ENCODE results near the gene MOB1A. TPM values are rescaled to one million over a fixed set of nuclear protein-coding genes. Genes with fewer than 3 reads are reported as not detected.
"Not testable (repeated sequence)": the region's sequence is repeated elsewhere in the genome, so short reads cannot be mapped to it uniquely, and the experiment has no call there.

The MOB1A gene
- polyA plus RNA-seq (ENCODE audit: insufficient read length in 4 of 4), result 100 to 1,000 TPM in 3 of 4 donors, 10 to 100 TPM in 1; 89.6 to 120 (median 117) TPM

- DNase-seq (ENCODE audit: low read depth in 4 of 4, low spot score in 3 of 4), result peak; percentile 97 to 98 (median 98)
These were observed at the start of gene MOB1A for GRCh38 chr2:74178211-74179062. Gene MOB1A (minus strand): TSS chr2:74178879. CDS start chr2:74178674, 205 bp downstream.

GRCh38 chr2:74227646-74228045 is 49.0 kb upstream of the MOB1A start:
- DNase-seq (ENCODE audit: low read depth in 4 of 4, low spot score in 3 of 4), result no peak

- DNase-seq (ENCODE audit: low read depth in 4 of 4, low spot score in 3 of 4), result no peak
These were observed 48.1 kb upstream of the MOB1A start for GRCh38 chr2:74226648-74227213.

GRCh38 chr2:74225698-74226459 is 47.2 kb upstream of the MOB1A start:
- no peak for DNase-seq (ENCODE audit: low read depth in 4 of 4, low spot score in 3 of 4)

GRCh38 chr2:74223941-74224770 is 45.5 kb upstream of the MOB1A start:
- DNase-seq (ENCODE audit: low read depth in 4 of 4, low spot score in 3 of 4), result no peak

- no peak for DNase-seq (ENCODE audit: low read depth in 4 of 4, low spot score in 3 of 4)
These were observed 43.6 kb upstream of the MOB1A start for GRCh38 chr2:74222300-74222650.

GRCh38 chr2:74221604-74222299 is 43.1 kb upstream of the MOB1A start:
- no peak for DNase-seq (ENCODE audit: low read depth in 4 of 4, low spot score in 3 of 4)

- DNase-seq (ENCODE audit: low read depth in 4 of 4, low spot score in 3 of 4), result no peak
These were observed 42.4 kb upstream of the MOB1A start for GRCh38 chr2:74221091-74221490.

GRCh38 chr2:74219846-74220486 is 41.3 kb upstream of the MOB1A start:
- no peak for DNase-seq (ENCODE audit: low read depth in 4 of 4, low spot score in 3 of 4)

- no peak for DNase-seq (ENCODE audit: low read depth in 4 of 4, low spot score in 3 of 4)
These were observed 38.0 kb upstream of the MOB1A start for GRCh38 chr2:74216642-74217041.

- not testable (repeated sequence) for DNase-seq (ENCODE audit: low read depth in 4 of 4, low spot score in 3 of 4)
These were observed 37.1 kb upstream of the MOB1A start for GRCh38 chr2:74215771-74216170.

GRCh38 chr2:74212702-74213410 is 34.2 kb upstream of the MOB1A start:
- no peak for DNase-seq (ENCODE audit: low read depth in 4 of 4, low spot score in 3 of 4)

- DNase-seq (ENCODE audit: low read depth in 4 of 4, low spot score in 3 of 4), result no peak
These were observed 27.6 kb upstream of the MOB1A start for GRCh38 chr2:74206180-74206688.

- DNase-seq (ENCODE audit: low read depth in 4 of 4, low spot score in 3 of 4), result no peak
These were observed 26.9 kb upstream of the MOB1A start for GRCh38 chr2:74205596-74205995.

GRCh38 chr2:74205113-74205512 is 26.4 kb upstream of the MOB1A start:
- DNase-seq (ENCODE audit: low read depth in 4 of 4, low spot score in 3 of 4), result no peak

GRCh38 chr2:74204436-74204835 is 25.8 kb upstream of the MOB1A start:
- no peak for DNase-seq (ENCODE audit: low read depth in 4 of 4, low spot score in 3 of 4)

GRCh38 chr2:74201596-74201995 is 22.9 kb upstream of the MOB1A start:
- no peak for DNase-seq (ENCODE audit: low read depth in 4 of 4, low spot score in 3 of 4)

- DNase-seq (ENCODE audit: low read depth in 4 of 4, low spot score in 3 of 4), result no peak
These were observed 22.5 kb upstream of the MOB1A start for GRCh38 chr2:74201196-74201595.

GRCh38 chr2:74199871-74200305 is 21.2 kb upstream of the MOB1A start:
- DNase-seq (ENCODE audit: low read depth in 4 of 4, low spot score in 3 of 4), result no peak
